GM19099 (cell line): ENCODE measurements around the gene CA4.

ENCODE experiments used
- POLR2A ChIP-seq: IDR thresholded peaks from 3 replicates; pipeline ENCODE4 v1.6.1; 2011; ENCODE audit warnings: low read depth; ENCODE audit not compliant: insufficient read length; ENCODE audit errors: extremely low read depth

CA4 gene

GRCh38 chr17:60135951-60136666, 13.7 kb upstream of the CA4 start:
- TF ChIP-seq POLR2A, result no peak

GRCh38 chr17:60137731-60138130, 12.0 kb upstream of the CA4 start:
- no peak for TF ChIP-seq POLR2A

- TF ChIP-seq POLR2A, result no peak
These were observed 10.9 kb upstream of the CA4 start for GRCh38 chr17:60138769-60139437.

GRCh38 chr17:60139438-60140285, 10.1 kb upstream of the CA4 start:
- no peak for TF ChIP-seq POLR2A

- TF ChIP-seq POLR2A, result no peak
These were observed 8.4 kb upstream of the CA4 start for GRCh38 chr17:60141111-60142018.

GRCh38 chr17:60142872-60143499, 6.8 kb upstream of the CA4 start:
- TF ChIP-seq POLR2A, result no peak

GRCh38 chr17:60145006-60145935, 4.5 kb upstream of the CA4 start:
- no peak for TF ChIP-seq POLR2A

- TF ChIP-seq POLR2A, result no peak
These were observed 3.6 kb upstream of the CA4 start for GRCh38 chr17:60146206-60146605.

- TF ChIP-seq POLR2A, result no peak
These were observed 2.1 kb upstream of the CA4 start for GRCh38 chr17:60147553-60148223.

- no peak for TF ChIP-seq POLR2A
These were observed 1.4 kb upstream of the CA4 start for GRCh38 chr17:60148373-60148772.

- TF ChIP-seq POLR2A, result no peak
These were observed 1.6 kb downstream of the CA4 start for GRCh38 chr17:60151355-60151754.

- TF ChIP-seq POLR2A, result no peak
These were observed 4.0 kb downstream of the CA4 start for GRCh38 chr17:60153606-60154390.
